Glutamatergic neuron (in vitro differentiated cells): Measurements from ENCODE around the gene TMEM72. TPM values are rescaled to one million over a fixed set of nuclear protein-coding genes. Genes with fewer than 3 reads are reported as not detected.

Experiments used
- DNase-seq: peaks from one replicate; pipeline ENCODE4 v3.0.0; 2022
- H3K27ac Mint-ChIP-seq: one replicate; pipeline ENCODE4 v1.8.0; 2020; ENCODE audit warnings: mild to moderate bottlenecking, mixed read lengths, inconsistent platforms; ENCODE audit not compliant: unreplicated experiment
- H3K27me3 Mint-ChIP-seq: one replicate; pipeline ENCODE4 v1.8.0; 2020; ENCODE audit warnings: mild to moderate bottlenecking, moderate library complexity, mixed read lengths, inconsistent platforms; ENCODE audit not compliant: unreplicated experiment
- H3K36me3 Mint-ChIP-seq: one replicate; pipeline ENCODE4 v1.8.0; 2020; ENCODE audit warnings: mild to moderate bottlenecking, mixed read lengths, inconsistent platforms; ENCODE audit not compliant: unreplicated experiment
- H3K4me1 Mint-ChIP-seq: one replicate; pipeline ENCODE4 v1.8.0; 2020; ENCODE audit warnings: mild to moderate bottlenecking, low read depth, mixed read lengths, inconsistent platforms; ENCODE audit not compliant: unreplicated experiment
- H3K4me3 Mint-ChIP-seq: one replicate; pipeline ENCODE4 v1.8.0; 2020; ENCODE audit warnings: mild to moderate bottlenecking, mixed read lengths, inconsistent platforms; ENCODE audit not compliant: unreplicated experiment
- H3K9me3 Mint-ChIP-seq: one replicate; pipeline ENCODE4 v1.8.0; 2020; ENCODE audit warnings: mild to moderate bottlenecking, moderate library complexity, mixed read lengths, inconsistent platforms; ENCODE audit not compliant: unreplicated experiment
- CTCF ChIP-seq: fragments of 200-600 bp; sonication (generic); IDR thresholded peaks from one replicate; pipeline ENCODE4 v1.5.0; 2021; ENCODE audit not compliant: partially characterized antibody, unreplicated experiment
- total RNA-seq: library from RNA; stranded (reverse); fragmentation: NEBNext Ultra II Directional; extraction: Animal tissue kit (Norgen Biotek cat#: 25700); gene quantifications from one replicate; pipeline ENCODE4 v1.2.1, GENCODE V29; 2021; ENCODE audit not compliant: unreplicated experiment

Gene TMEM72
- total RNA-seq, 1 donor from 2014 or later: not detected

DNA sequence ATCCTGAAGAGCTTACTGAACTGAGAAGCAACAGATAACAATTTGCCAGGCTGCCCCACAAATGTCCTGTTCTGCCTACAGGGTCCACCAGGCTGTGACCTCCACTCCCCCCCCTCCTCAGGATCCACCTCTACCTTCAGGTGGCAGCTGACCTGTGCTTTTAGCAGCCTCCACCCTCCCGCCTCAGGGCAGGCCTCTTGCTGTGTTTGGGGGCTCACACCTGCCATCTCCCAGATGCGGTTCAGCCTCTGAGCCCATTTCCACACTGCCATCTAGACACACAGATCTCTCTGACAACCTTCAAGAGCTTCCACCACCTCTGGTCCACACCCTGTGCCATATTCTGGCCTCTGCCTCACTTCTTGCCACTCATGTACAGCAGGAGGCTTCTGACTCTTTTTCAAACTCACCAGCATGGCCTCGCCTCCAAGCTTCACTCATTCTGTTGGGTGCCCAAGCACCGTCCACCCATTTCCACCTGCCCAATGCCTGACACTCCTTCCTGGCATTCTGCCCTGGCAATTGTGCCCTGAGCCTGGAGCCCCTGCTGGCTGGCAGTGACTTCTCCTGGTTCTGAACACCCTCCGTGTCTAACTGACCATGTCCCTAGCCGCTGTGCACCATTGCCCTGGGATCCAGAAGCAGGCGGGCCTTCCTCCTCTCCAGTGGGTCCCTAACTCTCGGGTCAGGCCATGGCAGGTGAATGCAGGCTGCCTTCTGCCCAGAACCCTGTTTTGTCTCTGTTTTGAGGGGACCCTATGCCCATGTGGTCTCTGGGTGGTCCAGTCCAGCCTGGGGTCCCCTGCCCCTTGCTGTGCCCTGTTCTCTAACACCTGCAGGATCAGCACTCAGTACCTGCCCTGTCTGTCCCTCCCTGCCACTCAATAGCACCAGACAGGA is 18.5 kb downstream of the TMEM72 start:
- Mint-ChIP-seq H3K36me3 (peaks cover 7% of the 10 kb centered on the region), H3K27ac (no peak overlapping the region), H3K27me3 (peaks cover 9% of the 10 kb centered on the region), H3K4me3 (peak overlapping the region; percentile 43), H3K4me1 (peaks cover 2% of the 10 kb centered on the region), H3K9me3 (peaks cover 2% of the 10 kb centered on the region)
- no peak for DNase-seq
- no peak for TF ChIP-seq CTCF

DNA sequence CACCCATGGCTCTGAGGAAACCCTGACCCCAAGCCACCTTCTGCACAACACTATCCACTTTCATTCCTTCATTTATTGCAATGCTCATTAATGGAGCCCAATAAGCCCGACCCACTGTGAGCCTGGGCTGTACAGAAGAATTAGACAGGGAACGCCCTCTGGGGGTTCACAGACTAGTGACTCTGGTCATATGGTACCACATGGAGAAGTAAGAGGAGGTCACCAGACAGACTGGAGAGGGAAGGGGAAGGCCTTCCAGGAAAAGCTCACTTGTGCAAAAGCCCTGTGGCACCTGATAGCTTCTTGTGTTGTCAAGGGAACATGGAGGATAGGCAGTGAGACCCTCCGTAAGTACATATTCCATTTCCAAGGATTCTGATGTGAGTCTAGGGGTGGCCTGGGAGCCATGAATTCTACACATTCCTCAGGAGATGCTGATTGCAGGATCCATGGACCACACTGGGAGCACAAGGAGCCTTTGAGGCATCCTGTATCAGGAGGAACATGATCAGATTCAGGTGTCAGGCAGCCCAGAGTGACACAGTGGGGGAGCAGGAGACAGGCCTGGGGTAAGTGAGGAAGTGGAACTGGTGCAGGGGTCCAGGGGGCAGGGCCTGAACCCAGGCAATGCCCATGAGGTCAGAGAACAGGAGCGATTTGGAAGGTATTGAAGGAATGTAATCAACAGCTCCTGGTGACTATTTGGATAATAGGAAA is 19.9 kb downstream of the TMEM72 start:
- H3K36me3 Mint-ChIP-seq: peaks cover 7% of the 10 kb centered on the region
- no peak overlapping the region for H3K27ac Mint-ChIP-seq
- DNase-seq: no peak
- H3K27me3 Mint-ChIP-seq: peaks cover 9% of the 10 kb centered on the region
- H3K4me1 Mint-ChIP-seq: peaks cover 2% of the 10 kb centered on the region
- H3K4me3 Mint-ChIP-seq: no peak overlapping the region
- no peak for TF ChIP-seq CTCF
- peaks cover 6% of the 10 kb centered on the region for H3K9me3 Mint-ChIP-seq

DNA sequence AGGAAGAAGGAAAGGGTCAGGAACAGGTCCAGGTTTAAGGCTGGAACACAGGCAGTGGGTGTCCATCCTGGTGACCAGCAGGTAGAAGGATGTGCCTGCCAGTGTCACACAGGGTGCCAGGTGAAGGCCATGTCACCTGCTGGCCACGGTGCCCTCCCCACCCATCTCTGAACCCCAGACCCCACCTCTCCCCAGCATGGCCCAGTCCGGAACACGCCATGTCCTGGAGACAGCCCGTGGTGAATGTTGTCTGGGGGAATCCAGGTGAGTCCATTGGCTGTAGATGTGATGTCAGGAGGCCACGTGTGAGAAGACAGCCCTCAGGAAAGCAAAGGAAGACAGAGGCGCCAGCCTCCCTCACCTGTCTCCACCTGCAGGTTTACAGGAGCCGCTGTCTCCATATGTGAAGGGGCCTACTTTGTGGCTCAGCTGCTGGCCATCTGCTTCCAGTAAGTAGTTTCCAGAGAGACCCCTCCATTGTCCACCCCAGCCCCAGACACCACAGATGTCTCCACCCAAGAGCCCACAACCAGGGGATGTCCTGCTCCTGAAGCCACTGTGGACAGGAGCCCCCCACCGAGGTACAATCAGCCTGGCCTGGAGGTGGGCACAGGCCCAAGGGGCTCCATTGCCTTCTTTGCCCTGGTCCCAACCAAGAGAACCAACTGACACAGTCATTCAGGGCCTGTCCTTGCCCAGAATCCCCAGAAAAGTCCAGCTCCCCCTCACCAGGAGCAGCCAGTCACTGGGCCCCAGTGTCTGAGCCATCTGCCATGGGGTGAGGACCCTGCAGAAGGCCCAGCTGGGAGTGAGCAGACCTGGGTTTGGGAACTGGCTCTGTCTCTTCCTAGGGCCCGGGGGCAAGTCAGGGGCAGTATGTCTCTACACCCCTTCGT is 20.7 kb downstream of the TMEM72 start:
- no peak for TF ChIP-seq CTCF
- peaks cover 6% of the 10 kb centered on the region for H3K9me3 Mint-ChIP-seq

DNA sequence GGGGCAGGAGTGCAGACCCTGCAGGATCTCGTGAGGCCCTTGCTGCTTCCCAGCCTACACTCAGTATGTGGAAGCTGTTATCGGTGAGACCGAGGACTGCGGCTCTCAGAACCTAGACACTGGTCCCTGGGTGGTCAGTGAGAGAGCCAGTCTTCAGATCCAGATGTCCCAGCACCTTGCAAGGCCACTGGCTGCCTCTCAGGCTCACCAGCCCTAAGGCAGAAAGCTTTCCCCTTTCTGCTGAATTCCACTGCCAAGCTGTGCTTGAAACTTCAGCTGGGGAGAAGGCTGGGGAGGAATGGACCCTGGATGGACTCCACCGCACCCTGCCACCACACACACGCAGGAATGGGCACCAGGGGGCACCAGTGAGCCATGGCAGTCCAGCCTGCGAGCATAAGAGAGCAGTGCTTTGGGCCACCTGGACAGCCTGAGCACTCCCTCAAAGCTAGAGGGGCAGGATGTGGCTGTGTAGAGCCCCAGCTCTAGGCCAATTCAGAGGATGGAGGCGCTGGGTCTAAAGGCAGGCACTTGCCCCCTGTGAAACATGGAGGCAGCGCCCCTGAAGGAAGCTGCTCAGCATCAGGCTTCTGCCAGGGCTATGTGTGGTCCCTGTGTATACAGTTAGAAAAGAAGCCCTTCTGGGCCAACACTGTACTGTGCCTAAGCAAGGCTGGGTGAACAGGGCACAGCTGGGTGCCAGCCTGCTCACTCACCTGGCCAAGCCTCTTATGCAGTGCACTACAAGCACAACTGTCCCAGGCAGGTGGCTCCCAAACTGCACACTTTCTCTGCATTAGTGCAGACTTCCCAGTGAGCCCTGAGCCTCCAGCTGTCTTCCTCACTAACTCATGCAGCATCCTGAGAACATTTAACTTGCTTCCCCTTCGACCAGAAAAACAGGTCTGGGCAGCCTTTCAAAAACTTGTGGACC is 21.6 kb downstream of the TMEM72 start:
- H3K36me3 Mint-ChIP-seq: peaks cover 15% of the 10 kb centered on the region
- H3K27ac Mint-ChIP-seq: no peak overlapping the region
- peaks cover 9% of the 10 kb centered on the region for H3K27me3 Mint-ChIP-seq
- peak; percentile 95 for TF ChIP-seq CTCF
- peaks cover 2% of the 10 kb centered on the region for H3K4me1 Mint-ChIP-seq
- DNase-seq: peak; percentile 97
- peaks cover 6% of the 10 kb centered on the region for H3K9me3 Mint-ChIP-seq
- H3K4me3 Mint-ChIP-seq: no peak overlapping the region

More for the DNA sequence above, 20.7 kb downstream of the TMEM72 start:
- Mint-ChIP-seq H3K4me3 (no peak overlapping the region), H3K27ac (no peak overlapping the region), H3K27me3 (peaks cover 9% of the 10 kb centered on the region), H3K4me1 (peaks cover 2% of the 10 kb centered on the region), H3K36me3 (peaks cover 11% of the 10 kb centered on the region)
- DNase-seq: no peak
